Ammon's horn (tissue), 1 donor: ENCODE data around the gene MKRN2OS.

ENCODE experiments used
- DNase-seq: peaks from one replicate; pipeline ENCODE4 v3.0.0-alpha.2; 2016; ENCODE audit warnings: low spot score

MKRN2OS gene, protein sequence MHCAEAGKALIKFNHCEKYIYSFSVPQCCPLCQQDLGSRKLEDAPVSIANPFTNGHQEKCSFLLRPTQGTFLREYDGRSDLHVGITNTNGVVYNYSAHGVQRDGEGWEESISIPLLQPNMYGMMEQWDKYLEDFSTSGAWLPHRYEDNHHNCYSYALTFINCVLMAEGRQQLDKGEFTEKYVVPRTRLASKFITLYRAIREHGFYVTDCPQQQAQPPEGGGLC

DNA sequence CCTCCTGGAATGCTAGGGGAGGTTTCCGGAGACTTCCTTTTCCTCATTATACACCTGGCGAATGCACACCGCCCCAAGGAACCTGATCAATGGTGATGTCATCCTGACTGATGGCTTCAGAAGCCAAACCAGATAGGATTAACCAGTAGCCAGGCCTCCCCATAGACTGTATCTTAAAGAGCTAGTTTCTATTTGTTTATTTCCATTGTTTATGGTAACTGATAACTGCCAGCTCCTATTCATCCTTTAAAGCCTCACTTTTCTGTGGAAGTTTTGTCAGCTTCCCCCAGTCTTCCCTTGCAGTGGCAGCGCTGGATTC is at the start of gene MKRN2OS:
Gene MKRN2OS, minus strand, starts transcription at position 27 of the 319 bp plus-strand sequence. CDS start 35 bp downstream, outside the sequence.
- DNase-seq = no peak

DNA sequence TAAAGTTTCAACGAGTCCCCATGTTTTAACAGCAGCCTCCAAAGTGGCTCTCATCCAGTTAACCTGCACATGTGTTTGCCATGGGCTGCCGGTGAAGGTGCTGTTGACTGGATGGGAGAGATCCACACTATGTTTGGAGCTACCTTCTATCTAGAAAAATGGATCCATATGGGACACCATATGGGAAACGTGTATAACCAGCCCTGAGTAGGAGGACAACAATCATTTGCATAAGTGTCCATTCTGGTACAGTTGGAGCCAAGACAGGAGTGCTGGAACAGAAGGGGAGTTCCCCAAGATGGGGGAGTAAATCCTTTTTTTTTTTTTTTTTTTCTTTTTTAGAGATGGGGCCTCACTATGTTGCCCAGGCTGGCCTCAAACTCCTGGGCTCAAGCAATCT is 48.2 kb upstream of the MKRN2OS start:
- no peak for DNase-seq

DNA sequence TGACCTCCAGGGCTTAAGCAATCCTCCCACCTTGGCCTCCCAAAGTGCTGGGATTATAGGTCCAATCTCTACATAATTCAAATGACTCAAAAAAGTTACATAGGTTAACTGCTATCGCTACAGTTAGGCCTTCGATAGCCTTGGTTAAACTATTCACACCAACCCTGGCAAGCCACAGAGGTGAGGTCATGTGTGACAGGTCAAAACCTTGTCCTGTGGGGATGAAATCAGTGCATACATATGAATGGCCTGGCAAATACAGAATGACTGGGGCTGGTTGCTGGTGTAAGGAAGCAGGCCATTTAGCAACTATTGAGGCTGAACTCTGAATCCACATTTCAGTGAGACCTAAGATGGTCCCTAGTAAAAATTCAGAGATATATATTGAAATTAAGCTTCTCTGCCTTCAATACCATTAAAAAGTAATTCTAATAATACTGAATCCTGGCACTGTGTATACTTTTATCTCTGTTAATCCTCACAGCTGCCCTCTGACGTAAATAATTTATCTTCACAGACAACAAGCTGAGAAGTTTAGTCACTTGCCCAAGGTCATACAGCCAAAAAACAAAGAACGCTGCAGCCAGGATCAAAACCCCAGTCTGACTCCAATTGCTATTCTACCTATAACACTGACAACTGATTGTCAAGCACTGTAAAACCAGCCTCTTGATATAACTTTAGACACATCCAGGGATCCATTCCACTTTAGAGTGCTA is 46.9 kb upstream of the MKRN2OS start:
- no peak for DNase-seq

DNA sequence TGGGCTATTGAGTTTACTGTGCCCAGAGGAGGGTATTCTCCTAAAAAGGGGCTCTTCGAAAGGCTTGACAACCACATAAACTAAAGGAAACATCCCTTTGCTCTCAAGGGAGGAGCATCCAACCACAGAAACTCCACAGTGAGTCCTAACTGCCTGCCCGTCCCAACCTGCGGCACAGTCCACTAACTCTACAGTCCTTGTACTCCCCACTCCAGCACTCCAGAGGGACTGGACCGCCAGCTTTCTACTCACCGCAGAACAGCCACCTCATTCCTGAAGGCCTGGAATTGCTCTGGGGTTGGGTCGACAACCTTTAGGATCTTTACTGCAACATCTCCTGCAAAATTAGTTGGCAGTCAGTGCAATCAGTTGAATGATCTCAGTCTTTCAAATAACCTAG is 46.2 kb upstream of the MKRN2OS start:
- DNase-seq = no peak

DNA sequence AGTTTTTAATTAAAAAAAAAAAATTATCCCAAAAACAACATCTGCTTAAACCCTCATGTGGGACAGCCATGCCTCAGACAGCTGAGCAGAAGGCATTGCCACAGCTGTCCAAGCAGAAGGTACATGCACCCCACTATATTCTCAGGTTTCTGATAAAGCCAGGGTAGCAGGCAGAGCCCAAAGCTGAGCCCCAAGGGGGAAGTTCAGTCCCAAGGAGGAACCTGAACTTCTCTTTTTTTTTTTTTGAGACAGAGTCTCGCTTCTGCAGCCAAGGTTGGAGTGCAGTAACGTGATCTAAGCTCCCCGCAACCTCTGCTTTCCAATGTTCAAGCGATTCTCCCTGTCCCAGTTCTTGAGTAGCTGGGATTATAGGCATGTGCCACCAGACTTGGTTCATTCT is 44.8 kb upstream of the MKRN2OS start:
- DNase-seq = no peak

DNA sequence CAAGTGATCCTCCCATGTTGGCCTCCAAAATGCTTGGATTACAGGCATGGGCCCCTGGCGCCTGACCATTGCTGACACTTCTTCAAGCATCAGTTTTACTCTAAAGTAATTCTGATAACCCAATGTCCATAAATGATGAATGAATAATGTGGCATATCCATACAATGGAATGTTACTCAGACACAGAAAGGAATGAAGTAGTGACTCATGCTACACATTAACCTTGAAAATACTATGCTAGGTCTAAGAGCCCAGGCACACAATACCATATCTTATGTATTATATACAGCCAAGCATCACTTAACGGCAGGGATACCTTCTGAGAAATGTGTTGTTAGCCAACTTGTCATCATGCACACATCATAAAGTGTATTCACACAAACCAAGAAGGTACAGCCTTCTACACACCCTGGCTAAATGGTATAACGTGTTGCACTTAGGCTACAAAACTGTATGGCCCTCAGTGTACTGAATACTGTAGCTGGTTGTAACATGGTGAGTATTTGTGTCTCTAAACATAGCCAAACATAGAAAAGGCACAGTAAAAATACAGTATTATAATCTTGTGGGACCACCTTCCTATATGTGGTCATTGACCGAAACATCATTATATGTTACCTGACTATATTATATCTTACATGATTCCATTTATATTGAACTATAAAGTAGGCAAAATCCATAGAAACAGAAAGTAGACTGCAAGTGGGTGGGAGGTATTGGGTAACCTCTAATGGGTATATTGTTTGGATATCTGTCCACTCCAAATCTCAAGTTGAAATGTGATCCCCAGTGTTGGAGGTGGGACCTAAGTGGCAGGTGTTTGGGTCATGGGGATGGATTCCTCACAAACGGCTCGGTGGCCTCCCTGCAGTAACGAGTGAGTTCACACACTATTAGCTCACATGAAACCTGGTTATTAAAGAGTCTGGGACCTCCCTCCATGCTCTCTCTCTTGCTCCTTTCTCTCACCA is 43.0 kb upstream of the MKRN2OS start:
- DNase-seq = no peak

DNA sequence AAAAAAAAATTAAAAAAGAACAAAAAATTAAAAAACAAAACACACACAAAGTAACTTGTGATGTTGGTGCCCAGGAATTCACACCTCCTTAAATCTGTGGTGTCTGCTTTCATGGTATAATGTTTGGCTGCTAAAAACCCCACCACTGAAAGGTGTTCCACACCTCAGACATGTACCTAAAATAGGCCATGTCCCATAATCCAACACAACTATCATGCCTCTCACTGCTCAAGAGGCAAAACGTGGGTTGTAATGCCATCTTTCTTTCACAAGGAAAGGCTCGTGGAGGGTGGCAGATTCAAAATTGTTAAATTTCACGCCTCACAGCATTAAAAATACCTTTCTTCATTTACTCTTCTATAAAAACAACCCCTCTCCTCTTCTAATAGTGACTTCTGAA is 41.1 kb upstream of the MKRN2OS start:
- DNase-seq = no peak

DNA sequence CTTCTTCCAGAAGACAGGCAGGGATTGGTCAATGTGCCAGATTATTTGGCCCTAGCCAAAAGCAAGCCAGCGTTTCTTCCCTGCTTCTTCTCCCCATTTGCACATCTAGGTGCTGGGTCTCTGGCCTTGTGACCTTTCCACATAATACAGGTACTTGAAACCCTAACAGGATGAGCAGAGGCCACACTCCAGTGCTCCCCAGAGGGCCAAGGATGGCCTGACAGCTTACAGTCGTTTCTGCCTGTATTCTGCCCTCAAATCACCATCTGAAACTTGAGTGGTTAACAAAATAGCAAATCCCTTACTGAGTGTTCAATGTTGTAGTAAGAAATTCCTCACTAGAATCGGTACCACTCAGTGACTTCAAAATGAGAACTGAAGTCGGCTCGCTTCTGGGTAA is 40.7 kb upstream of the MKRN2OS start:
- no peak for DNase-seq

DNA sequence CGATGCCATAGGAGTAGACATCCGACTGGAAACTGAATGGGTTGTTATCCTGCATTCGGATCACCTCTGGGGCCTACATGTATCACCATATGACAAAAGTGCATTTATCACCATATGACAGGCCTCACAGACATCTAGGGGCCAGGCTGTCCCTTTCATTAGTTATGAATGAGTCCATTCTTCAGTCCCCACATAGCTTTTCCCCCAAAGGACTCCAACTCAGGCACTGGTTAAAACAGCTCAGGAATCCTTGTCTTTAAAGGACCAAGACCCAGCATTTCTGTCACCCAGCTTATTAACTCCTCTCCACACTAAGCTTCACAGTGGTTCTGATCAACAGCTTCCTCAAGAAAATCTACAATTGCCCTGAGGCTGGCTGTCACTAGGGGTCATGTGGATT is 39.9 kb upstream of the MKRN2OS start:
- DNase-seq = no peak

DNA sequence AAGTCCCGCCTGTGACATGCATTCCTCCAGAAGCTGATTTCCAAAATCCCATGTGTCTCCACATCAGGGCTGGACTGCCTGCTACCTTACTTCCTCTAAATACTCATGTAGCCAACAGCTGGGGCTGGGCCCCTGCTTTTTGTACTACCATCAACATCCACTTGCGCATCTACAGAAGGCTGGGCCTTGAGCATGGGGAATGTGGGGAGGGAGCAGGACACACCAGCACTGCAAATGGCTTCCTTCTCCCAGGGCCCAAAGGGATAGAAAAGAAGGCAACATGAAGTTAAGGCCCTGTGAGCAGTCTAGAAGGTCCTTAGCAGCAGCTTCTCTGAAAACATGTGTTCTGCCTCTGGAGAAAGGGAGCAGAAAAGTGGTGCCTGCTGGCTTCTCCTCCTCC is 38.8 kb upstream of the MKRN2OS start:
- no peak for DNase-seq

DNA sequence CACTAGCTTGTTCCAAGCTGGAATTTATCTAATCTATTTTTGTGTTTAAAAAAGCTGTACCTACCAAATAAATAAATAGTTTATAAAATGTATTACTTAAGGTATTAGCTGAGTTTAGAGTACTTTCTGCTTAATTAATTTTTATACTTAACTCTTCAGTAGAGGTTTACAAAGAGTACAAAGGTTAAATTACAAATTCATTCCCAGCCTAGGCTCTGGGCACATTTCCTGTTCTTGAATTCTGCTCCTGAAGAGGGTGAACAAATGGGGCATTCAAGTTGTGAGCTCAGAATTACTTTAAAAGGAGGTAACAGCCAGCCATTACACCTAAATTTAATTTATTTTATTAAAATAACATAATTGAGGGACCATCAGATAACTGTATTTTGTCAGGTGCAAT is 38.0 kb upstream of the MKRN2OS start:
- DNase-seq = no peak

DNA sequence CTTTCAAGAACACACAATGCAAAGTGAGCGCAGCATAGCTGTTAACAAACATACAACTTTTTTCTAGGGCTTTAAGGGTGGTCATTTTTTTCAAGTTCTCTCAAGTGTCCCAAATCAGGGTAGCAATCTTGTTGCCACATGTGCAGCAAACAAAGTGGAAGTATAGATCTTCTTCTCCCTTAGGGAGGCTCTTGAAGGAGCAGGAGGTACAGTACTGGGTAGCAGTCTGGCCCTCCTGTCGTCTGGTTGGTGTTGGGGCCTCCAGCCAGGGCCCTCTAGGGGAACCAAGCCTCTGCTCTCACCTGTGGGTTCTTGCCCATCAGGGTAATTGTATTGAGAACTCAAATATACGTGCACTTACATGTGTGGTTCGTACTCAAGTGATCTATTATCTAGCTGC is 37.4 kb upstream of the MKRN2OS start:
- no peak for DNase-seq

DNA sequence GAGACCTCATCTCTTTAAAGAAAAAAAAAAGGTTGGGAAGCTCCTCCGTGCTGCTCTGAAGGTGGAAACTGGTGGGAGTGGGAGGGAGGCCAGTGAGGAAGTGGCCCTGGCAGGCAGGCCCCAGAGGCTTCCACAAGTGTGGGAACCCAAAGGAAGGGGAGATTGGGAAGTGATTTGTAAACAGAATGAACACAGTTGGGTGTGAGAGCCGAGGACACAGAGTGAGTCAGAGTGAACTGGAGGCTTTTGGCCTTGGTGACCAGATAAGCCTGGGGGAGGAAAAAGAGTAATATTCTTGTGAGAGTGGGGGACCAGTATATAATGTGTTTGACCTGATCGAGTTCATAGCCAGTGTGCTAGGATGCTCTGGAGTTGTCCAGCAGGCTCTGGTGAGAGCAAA is 34.6 kb upstream of the MKRN2OS start:
- DNase-seq = no peak

DNA sequence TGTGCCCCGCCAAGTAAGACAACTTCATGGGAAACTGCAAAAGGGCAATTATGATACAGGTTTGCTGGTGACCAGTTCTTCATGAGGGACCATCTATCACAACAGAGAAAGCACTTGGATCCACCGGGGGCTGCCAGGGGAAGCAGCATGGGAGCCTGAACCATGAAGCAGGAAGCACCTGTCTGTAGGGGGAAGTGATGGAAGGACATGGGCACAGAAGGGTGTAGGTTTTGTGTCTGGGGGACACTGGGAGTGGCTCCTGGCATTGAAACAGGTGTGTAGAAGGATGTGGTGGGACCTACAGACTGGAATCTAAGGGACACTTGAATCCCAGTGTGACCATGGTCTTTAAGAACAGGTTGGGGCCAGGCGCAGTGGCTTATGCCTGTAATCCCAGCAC is 34.2 kb upstream of the MKRN2OS start:
- DNase-seq = no peak

DNA sequence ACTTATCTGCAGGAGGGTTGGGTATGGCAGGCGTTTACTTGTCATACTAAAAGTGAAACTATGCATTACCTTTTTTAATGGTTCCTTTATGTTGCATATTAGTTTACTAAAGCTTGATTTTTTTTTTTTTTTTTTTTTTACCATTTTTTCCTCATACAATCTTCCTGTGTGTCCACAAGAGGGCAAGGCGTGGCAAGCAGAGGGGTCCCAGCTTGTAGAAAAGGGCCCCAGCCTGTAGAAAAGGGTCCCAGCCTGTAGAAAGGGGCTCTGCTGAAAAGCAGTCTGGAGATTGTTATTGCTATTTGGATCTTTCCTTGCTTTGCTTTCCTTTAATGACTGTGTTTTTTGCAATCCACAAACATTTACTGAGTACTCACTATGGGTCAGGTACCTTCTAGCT is 33.4 kb upstream of the MKRN2OS start:
- no peak for DNase-seq

DNA sequence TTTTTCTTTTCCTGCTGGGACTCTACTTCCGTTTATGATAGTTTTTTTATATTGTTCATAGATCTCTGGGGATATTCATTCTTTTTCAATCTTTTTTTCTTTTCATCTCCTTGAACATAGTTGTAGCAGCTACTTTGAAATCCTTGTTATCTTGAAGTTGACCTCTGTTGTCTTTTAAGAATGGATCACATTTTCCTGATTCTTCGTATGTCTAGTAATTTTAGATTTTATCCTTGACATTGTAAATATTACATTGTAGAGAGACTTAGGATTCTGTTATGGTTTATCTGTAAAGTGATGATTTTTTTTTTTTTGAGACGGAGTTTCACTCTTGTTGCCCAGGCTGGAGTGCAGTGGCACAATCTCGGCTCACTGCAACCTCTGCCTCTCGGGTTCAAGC is 32.1 kb upstream of the MKRN2OS start:
- no peak for DNase-seq

DNA sequence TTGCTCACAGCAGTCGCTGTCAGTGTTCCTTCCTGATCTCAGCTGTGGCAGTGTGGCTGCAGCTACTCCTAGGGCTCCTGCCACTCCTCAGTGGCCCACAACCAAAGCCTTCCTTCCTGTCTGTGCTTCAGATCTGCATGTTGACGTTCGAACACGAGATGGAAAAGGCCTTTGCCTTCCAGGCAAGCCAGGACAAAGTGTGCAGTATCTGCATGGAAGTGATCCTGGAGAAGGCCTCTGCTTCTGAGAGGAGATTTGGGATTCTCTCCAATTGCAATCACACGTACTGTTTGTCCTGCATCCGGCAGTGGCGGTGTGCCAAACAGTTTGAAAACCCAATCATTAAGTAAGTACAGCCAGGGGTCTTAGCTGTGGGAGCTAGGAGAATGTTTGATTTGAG is 29.4 kb upstream of the MKRN2OS start:
- no peak for DNase-seq

DNA sequence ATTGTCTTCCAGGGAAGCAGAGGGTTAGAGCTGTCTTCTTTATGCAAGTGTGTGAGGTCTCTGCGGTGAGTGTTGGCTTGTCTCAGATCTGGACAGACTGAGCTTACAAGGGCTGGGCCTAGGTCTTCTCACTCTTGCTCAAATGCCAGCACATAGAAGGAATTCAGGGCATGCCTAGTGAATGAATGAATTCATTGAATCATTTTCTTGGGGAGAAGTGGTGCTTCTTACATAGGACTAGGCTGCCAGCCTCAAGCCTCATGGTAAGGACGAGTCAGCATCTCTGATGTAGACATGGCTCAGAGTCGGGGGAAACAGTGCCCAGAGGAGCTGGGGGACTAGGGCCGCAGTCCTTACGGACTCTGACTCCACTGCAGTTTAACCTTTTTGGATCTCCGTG is 28.8 kb upstream of the MKRN2OS start:
- DNase-seq = no peak

DNA sequence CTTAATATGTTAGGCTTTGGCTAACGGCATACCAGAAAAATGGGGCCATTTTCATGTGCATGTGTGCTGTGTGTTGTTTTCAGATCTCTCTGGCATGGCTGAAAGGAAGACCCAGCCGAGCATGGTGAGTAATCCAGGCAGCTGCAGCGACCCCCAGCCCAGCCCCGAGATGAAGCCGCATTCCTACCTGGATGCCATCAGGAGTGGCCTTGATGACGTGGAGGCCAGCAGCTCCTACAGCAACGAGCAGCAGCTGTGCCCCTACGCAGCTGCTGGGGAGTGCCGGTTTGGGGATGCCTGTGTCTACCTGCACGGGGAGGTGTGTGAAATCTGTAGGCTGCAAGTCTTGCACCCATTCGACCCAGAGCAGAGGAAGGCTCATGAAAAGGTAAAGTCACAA is 26.7 kb upstream of the MKRN2OS start:
- DNase-seq = no peak

DNA sequence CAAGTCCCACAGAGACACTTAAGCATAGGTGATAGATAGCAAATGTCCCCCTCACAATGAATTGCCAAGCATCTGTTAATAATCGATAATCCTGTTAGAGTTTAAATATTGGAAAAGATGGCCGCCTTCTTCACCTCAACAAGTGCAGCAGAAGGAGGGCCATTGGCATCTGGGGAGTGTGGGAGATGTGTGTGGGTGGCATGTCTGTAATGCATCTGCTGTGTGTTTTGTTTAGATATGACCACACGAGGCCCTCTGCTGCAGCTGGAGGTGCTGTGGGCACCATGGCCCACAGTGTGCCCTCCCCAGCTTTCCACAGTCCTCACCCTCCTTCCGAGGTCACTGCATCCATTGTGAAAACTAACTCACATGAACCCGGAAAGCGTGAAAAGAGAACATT is 24.5 kb upstream of the MKRN2OS start:
- DNase-seq = no peak

DNA sequence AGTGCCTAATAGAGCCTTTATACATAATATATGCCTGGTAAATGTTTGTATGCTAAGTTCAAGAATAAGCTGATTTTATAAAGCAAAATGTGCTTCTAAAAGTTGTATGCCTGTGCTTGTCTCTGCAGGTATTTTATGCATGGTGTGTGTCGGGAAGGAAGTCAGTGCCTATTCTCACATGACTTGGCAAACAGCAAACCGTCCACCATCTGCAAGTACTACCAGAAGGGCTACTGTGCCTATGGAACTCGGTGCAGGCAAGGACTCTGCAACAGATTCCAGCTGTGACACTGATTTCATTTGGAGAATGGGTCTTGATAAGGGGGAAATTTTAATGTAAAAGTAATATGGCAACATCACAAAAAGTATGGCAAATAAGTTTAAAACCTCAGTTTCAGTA is 23.4 kb upstream of the MKRN2OS start:
- DNase-seq = no peak

DNA sequence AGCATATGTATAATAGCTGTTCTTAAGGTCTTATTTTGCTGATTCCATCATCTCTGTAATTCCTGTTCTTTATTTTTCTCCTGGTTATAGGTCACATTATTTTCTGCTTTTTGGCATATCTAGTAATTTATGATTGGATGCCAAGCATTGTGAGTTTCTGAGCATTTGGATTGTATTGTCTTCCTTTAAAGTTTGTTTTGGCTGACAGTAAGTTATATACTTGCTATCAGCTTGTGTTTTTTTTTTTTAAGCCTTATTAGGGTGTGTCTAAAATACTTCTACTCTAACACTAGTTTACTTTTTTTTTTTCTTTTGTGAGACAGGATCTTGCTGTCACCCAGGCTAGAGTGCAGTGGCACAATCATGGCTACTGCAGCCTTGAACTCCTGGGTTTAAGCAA is 21.7 kb upstream of the MKRN2OS start:
- no peak for DNase-seq

DNA sequence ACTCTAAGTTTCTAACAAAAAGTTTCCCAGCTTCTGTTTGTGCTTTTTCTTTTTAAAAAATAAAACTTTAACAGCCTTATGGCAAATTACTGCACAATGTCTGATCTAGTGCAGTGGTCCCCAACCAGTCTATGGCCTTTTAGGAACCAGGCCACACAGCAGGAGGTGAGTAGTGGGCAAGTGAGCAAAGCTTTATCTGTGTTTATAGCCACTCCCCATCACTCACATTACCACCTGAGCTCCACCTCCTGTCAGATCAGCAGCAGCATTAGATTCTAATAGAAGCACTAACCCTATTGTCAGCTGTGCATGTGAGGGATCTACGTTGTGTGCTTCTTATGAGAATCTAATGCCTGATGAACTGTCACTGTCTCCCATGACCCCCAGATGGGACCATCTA is 17.2 kb upstream of the MKRN2OS start:
- DNase-seq = no peak
